ENCODE data around the gene PLCZ1.
"Not testable (repeated sequence)": the region's sequence is repeated elsewhere in the genome, so short reads cannot be mapped to it uniquely, and the experiment has no call there.

PLCZ1 gene, protein sequence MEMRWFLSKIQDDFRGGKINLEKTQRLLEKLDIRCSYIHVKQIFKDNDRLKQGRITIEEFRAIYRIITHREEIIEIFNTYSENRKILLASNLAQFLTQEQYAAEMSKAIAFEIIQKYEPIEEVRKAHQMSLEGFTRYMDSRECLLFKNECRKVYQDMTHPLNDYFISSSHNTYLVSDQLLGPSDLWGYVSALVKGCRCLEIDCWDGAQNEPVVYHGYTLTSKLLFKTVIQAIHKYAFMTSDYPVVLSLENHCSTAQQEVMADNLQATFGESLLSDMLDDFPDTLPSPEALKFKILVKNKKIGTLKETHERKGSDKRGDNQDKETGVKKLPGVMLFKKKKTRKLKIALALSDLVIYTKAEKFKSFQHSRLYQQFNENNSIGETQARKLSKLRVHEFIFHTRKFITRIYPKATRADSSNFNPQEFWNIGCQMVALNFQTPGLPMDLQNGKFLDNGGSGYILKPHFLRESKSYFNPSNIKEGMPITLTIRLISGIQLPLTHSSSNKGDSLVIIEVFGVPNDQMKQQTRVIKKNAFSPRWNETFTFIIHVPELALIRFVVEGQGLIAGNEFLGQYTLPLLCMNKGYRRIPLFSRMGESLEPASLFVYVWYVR

DNA sequence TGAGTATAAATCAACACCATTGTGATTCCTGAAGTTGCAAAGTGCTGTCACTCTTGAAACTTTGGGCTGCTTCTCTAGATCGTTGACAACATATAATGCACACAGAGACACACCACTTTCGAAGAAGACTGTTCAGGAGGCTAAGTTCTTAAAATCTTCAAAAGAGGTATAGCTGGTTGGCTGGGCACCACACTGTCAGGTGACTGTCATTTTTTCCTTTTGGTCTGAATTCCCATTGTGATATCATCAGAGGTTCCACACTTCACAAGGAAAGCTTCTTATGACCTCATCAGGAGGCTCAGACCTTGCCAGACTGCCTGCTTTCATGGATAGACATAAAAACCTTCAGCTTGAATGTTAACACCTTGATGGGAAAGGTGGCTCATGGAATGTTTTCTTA is at the start of gene PLCZ1, which contains the start of gene CAPZA3:
Gene PLCZ1, minus strand, starts transcription at position 194 of the 400 bp plus-strand sequence. CDS start 641 bp downstream, outside the sequence.
Gene CAPZA3, plus strand, starts transcription at position 301 of the 400 bp plus-strand sequence. CDS start 150 bp downstream, outside the sequence.
- no peak for DNase-seq (ENCODE audit: low read depth in 2 of 2)

DNA sequence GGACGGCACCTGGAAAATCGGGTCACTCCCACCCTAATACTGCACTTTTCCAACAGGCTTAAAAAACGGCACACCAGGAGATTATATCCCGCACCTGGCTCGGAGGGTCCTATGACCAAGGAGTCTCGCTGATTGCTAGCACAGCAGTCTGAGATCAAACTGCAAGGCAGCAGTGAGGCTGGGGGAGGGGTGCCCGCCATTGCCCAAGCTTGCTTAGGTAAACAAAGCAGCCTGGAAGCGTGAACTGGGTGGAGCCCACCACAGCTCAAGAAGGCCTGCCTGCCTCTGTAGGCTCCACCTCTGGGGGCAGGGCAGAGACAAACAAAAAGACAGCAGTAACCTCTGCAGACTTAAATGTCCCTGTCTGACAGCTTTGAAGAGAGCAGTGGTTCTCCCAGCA is 47.7 kb upstream of the PLCZ1 start:
- DNase-seq (ENCODE audit: low read depth in 2 of 2): not testable (repeated sequence)

DNA sequence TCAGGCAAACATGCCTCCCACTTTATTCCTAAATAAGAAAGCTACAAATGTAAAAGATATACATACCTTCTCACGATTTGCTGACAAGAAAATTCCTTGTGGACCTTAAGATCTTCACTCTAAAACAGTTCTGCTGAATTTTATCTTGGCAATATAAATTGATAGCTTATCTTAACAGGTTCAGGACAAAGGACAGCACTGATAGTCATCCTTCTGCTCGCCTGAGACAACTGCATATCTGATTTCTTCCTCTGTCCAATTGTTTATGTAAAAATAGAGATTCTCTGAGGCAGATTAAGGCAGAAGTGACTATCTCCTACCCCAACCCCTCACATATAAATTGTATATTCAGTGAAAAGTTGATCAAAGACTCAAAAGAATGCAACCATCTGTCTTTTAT is 45.0 kb upstream of the PLCZ1 start:
- DNase-seq (ENCODE audit: low read depth in 2 of 2): no peak

DNA sequence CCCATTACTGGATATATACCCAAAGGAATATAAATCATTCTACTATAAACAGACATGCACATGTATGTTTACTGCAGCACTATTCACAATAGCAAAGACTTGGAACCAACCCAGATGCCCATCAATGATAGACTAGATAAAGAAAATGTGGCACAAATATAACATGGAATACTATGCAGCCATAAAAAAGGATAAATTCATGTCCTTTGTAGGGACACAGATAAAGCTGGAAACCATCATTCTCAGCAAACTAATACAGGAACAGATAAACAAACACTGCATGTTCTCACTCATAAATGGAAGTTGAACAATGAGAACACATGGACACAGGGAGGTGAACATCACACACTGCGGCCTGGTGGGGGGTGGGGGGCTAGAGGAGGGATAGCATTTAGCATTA is 28.7 kb upstream of the PLCZ1 start:
- DNase-seq (ENCODE audit: low read depth in 2 of 2): not testable (repeated sequence)

DNA sequence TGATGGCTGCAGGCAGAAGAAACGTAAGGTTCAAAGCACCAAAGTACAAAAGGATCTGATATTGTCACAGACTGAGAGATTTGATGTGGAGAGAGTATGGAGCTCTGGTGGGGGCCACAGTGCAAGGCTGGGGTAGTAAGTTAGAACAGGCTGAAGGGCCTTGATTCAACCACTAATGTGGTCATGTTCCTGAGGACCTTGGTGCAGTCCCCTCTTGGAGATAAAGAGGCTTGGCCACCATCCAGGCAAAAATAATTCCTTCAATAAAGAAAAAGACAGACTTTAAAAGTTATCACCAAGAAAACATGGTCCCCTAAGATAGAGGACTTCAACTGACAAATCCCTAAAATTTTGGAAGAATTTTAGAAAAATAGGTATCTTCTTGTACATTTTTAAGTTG is 17.5 kb upstream of the PLCZ1 start:
- DNase-seq (ENCODE audit: low read depth in 2 of 2): no peak

DNA sequence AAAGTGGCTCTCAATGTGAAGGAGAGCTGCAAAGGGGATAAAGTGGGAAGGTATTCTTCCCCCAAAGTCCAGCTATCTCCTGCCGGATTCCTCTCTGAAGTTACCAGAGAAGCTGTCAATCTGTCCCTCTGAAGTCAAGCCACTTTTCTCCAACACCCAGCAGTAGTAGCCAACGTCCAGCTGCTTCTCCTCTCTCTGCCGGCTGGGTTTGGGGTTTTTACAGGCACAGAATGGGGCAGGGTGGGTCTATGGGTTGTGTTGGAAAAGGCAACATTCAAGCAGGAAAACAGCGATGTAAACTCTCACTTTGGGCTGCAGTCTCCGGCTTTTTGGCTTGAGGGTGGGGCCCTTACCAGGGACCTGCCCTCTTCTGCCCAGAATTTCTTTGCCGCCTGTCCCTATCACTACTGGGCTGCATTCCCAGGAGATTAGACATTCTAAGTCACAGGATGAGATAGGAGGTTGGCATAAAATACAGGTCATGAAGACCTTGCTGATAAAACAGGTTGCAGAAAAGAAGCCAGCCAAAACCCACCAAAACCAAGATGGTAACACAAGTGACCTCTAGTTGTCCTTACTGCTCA is 16.4 kb upstream of the PLCZ1 start:
- DNase-seq (ENCODE audit: low read depth in 2 of 2): no peak

DNA sequence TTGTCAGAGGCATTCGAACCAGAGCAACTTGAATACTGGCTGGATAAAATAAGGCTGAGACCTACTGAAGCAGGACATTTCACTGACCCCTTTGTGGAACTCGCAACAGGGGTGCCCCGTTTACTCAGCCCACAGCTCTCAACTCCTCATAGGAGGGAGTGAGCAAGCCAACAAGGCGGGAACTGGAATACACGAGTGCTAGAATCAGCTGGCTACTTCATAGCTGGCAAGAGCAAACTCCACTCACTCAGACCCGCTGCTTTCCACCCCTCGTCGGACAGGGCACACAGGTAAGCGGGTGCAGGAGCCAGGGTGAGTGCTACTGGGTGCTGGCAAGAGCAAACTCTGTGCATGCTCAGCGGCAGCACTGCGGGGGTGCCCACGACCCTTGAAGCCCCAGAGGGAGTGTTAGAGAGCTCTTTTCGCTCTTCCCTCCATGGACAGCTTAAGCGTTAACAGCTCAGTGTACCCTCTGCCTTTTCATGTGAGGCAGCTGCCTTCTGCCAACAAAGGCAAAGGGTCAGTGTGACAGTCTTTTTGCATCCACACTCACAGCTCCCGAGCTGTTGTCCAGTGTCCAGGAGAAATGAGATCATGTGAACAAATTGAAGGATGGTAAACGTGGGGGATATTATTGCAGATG is 15.8 kb upstream of the PLCZ1 start:
- no peak for DNase-seq (ENCODE audit: low read depth in 2 of 2)

DNA sequence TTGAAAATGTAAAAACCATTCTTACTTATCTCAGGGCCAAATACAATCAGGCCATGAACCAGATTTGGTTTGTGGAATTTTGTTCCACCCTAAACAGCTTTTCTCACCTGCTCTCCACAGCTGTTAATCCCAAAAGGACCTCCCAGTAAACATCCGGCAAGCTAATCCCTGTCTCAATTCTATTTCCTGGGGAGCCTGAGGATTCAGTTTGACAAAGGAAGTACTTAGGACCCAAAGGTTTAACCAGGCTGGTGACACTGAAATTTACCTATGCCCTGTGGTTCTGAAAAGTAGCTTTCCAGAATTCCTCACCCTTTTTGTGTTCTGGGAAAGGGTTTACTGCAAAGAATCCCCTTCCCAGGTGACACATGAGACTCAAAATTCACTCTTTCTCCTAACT is 15.1 kb upstream of the PLCZ1 start:
- no peak for DNase-seq (ENCODE audit: low read depth in 2 of 2)

DNA sequence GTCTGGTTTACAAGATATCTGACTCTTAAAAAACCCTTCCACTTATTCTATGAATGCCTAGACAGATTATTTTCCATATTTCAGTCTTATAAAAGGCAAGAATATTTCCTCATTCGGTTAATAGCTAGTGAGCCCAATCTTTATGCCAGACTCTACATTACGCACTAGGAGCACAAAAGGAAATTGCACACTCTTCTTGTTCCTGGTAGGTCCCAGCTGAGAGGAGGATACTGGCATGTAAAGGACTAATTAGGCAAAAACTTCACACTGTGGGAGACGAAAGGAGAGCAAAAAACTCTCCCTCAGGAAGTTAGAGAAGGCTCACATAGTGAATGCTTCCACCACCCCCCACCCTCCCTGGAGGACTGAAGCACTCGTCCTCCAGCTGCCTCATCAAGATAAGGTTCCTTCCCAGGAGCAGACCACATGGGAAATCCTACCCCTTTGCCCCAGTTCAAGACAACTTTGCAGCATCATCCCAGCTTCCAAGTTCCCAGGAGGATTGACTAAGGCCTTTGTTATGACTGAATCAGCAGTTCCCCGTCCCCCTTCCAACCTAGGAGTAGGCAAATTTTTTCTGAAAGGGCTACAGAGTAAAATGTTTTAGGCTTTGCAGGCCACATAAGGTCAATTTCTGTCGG is 14.6 kb upstream of the PLCZ1 start:
- no peak for DNase-seq (ENCODE audit: low read depth in 2 of 2)

DNA sequence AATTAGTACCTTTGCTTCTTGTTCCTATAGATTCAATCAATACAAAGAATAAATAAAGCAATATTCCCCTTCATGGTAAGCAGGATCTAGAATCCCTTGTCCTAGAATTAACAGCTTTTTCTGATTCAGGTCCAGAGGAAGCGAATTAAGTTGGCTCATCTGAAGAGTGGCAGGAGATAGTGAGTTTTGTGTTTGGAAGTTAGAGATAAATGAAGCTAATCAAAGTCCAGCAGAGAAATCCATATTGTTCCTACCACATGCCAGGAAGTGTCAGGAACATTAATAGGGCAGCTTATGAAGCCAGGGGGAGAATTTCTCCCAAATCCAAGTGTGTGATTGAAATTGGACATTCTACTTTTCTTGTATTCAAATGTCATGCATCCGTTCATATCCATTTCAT is 14.1 kb upstream of the PLCZ1 start:
- DNase-seq (ENCODE audit: low read depth in 2 of 2): no peak

DNA sequence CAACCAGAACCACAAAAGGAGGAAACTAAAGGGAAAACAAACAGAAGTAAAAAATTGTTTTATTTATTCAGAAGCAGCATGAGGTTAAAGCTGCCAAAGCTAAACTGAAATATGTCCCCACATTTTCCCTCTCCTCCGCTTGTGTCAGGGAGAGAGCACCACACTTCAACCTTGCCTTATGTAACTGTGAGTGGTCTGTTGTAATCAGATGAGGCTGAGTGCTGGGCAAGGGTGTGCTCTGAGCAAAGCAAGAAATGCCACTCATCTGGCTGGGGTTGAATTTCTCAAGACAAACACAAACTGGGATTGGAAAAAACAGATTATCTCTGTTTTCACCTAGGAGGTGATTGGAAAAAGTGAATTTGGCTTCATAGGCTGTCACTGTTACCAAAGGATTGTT is 12.3 kb upstream of the PLCZ1 start:
- no peak for DNase-seq (ENCODE audit: low read depth in 2 of 2)

DNA sequence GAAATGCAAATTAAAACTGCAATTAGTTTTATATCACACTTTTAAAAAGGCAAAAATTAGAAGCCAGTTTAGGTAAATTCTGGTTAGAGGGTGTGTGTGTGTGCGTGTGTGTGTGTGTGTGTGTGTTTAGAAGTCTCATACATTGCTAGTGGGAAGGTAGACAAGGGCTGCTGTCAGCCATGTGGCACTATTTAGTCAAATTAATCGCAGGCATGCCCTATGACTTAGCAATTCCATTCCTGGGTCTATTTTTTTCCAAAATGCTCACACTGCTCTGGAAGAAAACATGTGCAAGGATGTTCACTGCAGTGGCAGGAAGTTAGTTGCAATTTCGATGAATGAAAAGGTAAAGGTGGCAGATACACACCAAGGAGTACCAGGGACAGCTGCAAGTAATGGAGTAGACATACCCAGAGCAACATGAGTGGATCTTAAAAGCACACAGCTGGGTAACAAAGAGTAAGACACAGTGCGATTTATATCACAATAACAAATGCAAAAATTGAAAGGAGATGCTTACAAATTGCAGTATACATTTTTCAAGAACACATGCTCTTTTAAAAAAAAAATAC is 11.7 kb upstream of the PLCZ1 start:
- DNase-seq (ENCODE audit: low read depth in 2 of 2): no peak

DNA sequence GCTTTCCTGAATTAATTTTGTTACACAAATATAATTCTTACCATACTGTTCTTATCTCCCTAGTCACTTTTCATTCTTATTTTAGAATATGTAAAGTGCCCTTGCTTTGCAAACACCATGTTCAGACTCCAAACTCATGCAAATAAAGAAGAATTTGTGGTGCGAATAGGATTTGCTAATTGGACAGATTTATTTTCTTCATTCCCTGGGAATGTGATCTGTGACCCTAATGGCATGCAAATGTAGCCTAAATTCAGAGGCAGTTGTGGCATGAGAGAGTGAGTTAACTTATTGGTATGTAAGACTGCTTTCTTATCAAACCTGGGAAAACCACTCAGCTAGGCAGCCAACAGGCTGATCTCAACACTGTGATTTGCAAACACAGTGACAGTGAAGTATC is 10.1 kb upstream of the PLCZ1 start:
- no peak for DNase-seq (ENCODE audit: low read depth in 2 of 2)

DNA sequence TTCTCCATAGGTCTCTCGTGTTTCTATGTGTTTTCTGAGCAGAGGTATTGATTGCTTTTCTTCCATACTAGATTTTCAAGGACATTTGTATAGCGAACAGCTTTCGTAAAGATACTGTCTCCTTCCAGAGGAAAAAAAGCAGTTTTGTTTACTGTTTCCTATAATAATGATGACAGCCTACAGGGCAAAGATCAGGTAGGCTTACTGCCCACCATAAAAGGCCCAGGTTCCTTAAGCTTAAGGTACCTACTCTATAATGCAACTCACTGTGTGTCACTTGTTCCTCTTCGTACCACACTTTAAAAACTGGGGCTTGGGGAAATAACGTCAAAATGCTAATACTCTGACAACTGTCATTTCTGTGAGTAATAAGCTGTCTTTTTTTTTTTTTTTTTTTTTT is 6.7 kb downstream of the PLCZ1 start:
- no peak for DNase-seq (ENCODE audit: low read depth in 2 of 2)

DNA sequence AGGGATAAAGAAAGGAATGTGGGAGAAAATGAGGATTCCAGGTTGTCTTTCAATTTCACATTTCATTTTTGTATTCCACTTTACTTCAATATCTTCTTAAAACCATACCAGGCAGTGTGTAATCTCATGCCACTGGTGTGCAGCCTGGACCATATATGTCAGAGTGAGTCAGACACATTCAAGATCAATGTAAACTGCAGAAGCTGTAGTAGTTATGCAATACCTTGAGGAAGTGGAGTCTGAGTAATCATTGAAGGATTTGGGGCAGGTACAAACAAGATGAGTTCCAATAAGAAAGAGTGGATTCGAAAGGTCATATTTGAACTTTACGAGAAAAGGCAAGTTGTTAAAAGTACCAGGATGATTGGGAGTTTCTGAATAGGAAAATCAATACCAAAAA is 14.1 kb downstream of the PLCZ1 start:
- DNase-seq (ENCODE audit: low read depth in 2 of 2): no peak

DNA sequence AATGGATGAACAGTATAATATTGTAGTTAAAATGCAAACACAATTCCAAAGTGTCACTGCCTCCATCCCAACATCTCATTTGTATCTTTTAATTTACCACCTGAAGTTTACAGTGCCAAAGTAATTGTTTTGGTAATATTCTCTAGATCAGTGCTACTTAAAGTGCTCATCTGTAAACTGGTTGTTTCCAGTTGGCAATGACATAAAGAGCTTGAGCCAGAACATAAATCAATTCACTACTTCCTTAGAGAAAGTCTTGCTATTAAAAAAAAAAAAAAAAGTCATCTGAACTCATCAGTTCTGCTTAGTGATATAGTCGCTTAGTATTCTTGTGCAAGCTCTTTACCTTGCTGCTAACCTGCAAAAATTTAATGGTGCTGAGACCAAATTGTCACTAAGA is 16.4 kb downstream of the PLCZ1 start:
- no peak for DNase-seq (ENCODE audit: low read depth in 2 of 2)

DNA sequence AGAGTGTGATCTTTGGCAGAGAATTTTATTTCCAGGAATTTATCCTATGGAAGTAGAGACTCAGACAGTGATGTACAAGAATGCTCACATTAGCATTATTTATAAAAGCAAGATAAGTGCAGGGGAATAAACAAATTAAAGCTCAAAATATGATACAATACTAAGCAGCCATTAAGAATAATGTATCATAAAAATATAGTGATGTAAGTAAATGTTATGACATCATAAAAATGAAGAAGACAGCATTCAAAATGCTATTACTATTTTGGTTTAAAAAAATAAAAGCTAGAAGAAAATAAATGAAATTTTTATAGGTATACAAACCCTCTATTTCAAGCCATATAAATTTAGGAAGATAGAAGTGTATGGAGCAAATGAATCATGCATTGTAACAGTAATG is 17.1 kb downstream of the PLCZ1 start:
- DNase-seq (ENCODE audit: low read depth in 2 of 2): no peak

DNA sequence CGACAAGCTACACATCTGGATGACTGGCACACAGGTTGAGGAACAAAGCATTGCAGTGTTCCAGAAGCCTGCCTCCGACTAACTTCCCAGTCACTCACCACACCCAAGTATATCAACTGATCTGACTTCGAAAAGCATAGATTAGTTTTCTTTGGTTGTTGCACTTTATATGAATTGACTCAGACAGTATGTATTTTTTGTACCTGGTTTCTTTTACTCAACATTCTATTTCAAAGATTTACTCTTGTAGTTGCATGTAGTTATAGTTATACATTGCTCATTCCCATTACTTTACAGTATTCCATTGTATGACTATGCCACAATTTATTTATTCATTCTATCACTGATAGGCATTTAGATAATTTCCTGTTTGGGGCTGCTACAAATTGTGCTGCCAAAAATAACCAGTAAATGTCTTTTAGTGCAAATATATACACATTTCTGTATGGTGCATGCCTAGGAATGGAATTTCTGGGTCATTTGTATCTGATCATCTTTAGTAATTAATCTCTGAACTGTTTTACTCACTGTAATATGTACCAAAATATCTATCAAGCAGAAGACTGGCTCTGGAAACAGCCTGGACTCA is 17.8 kb downstream of the PLCZ1 start:
- DNase-seq (ENCODE audit: low read depth in 2 of 2): no peak

DNA sequence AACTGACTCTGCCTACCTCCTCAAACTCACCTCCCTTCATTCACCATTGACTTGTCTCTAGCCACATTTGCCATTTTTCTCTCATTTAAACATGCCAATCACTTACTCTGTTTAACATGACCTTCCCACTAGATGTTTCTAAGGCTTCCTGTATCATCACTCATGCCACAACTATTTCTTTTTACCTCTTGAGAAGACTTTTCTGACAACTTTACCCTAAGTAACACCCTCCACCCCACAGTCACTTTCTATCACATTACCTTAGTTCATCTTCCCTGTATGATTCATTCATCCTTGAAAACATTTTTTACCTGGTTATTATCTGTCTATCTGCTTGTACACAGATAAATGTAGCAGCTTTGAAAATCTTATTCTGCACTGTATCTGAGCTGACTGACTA is 19.4 kb downstream of the PLCZ1 start:
- no peak for DNase-seq (ENCODE audit: low read depth in 2 of 2)

DNA sequence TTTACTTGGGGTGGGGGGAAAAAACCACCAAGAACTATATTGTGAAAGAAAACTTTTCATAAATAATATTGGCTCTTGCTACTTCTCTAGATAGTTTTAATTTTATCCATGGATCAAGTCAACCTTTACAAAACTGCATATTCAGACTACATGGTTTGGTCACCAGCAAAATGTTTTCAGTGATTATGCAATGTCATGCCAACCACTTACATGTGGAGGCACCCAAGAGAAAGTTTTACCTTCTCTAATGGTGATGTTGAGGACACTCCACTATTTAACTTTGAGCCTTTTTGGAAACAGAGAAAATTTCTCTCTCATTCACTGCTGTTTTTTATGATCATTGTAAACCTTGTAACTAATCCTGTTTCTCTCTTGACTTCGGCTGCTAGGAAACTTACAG is 21.6 kb downstream of the PLCZ1 start:
- no peak for DNase-seq (ENCODE audit: low read depth in 2 of 2)

DNA sequence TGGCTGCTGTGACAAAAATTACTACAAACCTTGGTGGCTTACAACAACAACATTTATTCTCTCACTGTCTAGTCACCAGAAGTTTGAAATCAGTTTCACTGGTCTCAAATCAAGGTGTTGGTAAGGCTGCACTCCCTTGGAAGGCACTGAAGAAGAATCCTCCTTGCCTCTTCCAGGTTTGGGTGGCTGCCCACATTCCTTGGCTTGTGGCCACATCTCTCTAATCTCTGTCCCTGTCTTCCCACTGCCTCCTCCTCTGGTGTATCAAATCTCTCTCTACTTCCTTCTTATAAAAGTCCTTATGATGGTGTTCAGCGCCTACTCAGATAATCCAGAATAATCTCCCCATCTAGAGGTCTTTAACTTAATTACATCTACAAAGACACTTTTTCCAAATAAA is 31.0 kb downstream of the PLCZ1 start:
- DNase-seq (ENCODE audit: low read depth in 2 of 2): no peak

All from stimulated activated CD8-positive, alpha-beta memory T cell treated with anti-CD3 and anti-CD28 coated beads, Interleukin-7, amount 100 ng/mL, for 1 hour (primary cell).